Measurements from ENCODE around the gene CDR2L.
A peak's percentile ranks its signal among the peaks of the same experiment; 100 is the strongest.
"Not testable (repeated sequence)": the region's sequence is repeated elsewhere in the genome, so short reads cannot be mapped to it uniquely, and the experiment has no call there.

The CDR2L gene

DNA sequence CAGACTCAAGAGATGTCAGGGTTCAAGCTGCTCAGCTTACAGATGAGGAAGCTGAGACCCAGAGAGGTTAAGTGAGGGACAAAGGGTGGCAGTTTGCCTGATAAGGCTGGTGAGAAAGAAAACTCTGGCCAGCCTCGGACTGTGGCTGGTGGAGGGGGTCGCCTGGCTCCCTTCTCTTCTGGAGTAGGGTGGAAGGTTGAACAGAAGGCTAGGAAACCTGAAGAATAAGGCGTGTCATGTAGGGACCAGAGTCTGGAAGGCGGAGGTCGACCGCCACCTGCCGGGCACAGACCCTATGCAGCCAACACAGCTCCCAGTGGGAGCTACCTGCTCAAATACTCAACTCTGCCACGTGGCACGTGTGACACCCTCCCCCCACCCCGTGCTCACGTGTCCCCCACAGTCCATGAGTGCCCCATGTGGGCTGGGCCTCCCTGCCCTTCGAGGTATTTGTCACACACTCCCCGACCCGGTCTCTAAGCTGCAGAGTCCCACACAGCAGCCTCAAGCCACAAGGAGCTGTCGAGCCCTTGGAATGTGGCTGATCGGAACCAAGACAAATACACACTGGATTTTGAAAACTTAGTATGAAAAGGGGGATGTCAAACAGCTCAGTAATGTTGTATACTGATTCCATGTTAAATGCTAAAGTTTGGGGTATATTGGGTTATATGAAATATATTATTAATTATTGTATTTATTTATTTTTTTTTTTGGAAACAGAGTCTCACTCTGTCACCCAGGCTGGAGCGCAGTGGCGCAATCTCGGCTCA, 26.7 kb upstream of the CDR2L start:
- DNase-seq: no peak

DNA sequence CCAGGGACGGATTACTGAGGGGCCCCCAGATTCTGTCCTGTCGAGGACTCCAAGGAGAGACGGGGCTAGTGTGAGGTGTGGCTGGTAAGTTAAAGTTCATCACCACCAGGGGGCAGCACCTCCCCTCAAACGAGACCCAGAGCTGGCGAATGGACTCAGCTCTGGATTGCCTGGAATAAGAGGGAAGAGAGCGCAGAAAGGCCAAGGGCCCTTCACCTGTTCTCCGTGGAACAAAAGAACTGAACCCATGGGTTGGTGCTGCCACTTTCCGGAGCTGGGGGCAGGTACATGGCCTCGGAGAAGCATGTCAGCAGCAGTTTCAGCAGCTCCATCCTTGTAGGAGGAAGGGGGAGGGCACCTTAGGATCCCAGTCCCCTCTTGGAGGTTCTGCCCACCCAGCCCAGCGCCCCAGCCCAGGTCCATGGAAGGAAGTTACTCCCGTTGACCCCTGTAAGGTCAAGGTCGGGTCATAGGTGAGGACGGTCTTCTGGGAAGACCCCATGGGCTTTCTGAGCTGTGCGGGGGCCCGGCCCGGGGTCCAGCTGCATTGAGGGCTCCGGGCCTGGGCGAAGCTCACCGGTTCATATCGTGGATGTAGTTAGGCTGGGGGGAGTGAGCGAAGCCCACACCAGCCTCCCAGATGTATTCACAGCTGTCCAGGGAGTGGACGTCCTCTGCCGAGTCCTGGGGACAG, 25.6 kb upstream of the CDR2L start:
- DNase-seq: peak; percentile 90

DNA sequence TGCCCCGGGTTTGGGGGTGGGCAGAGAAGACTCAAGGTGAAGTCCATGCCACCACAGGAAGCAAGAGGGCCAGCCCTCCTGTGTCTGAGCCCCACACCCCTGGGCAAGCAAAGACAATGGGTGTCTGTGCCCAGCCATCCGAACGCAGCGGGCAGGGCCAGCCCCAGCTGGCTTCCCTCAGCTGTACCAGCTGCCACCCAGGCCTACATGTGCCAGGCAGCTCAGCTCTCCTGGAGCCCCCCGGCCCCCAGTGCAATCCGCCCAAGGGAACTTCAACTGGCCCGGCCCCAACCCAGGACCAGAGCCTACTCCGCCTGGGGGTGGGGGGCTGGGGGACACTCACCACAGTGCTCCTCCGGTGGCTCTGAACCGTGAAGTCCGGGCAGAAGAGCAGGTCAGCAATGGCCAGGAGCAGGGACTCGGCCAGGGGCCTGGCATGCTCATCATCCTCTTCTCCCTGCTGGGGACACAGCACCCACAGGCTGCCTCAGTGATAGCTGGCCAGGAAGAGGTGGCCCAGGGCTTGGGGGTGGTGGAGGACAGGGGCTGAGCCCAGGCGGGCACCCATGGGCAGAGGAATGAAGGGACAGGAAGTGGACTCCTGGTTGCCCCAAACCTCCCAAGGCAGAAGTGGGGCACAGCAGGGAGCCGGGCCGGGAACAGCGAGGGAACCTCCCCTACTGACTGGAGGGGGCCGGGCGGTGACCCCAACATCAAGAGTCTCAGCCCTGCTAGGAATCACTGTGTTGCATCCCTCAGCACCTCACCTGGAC, 24.6 kb upstream of the CDR2L start:
- no peak for DNase-seq

DNA sequence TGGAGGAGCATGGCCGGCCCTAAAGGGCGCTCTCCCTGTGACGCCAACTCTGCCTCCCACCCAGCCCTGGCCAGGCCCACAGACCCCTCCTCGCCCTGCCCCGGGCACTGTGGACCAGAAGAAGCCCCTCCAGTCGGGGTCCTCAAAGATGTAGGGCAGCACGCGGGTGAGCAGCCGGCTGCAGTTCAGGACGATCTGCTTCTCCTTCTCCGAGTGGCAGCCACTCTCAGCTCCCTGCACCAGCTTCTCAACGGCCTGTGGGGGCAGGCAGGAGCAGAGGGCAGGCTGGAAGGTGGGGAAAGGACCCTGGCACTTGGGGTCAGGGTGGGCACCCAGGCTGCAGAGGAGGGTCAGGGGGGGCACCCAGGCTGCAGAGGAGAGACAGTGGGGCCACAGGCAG, 23.8 kb upstream of the CDR2L start:
- no peak for DNase-seq

DNA sequence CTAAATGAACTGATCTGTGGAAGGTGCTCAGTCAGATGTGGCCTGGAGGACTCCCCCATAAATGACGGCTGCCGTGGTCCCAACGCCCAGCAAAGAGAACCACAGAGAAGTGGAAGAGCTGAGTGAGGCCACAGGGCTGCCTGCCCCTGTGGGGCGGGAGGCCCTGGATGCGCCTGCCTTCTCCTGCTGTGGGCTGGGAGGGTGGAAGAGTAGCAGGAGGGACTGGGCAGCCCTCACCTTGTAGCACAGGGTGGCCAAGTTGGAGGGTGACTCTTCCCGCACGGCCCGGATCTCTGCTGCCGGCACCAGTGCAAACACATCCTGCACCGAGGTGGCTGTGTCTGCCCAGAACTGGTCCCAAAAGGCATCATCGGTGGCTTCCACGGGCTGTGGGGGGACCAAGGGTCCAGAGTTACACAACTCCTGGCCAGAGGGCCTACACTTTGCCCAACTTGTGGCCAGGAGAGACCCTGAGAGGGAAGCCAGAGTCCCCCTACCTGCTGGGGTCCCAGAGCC, 23.1 kb upstream of the CDR2L start:
- DNase-seq: no peak

DNA sequence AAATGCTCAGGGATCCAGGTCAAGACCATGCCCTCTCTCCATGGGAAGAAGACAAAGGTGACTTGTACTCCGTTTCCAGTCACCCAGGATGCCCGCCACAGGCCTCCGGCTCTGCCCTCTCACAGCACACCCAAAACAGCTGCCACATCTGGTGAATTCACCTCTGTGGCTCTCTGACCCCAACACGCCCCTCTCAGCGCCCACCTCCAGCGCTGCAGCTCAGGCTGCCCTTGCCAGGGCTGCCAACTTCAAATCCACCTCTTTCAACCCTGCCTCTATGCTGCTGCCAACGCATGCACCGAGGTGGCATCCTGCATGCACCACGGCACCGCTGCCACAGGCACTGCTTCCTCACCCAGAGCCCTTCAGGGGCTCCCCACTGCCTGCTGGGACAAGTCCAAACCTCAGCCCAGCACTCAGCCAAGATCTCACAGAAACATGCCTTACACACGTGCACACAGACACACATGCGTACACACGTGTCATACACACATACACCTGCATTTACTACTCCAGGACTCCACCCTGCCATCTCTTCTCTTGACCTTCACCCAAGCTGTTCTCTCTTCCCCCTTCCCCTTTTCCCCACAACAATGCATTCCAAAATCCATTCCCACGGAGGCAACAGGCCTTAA, 22.3 kb upstream of the CDR2L start:
- no peak for DNase-seq

DNA sequence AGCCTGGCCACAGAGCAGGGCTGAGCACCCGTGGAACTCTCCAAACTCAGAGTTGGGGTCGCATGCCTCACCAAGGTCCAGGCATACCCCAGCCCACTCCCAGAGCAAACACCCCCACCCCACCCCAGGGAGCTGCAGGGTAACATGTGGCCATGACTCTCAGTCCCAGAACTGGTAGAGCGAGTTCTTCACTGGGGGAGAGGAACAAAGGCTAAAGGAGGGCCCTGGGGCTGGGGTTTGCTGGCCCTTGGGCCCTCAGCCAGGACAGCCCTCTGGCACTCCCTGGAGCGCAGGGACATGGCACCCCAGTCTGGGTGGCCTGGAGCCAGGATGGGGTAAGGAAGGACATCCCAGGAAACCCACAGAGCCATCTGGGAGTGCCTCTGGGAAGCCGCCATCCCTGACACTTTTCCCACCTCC, 19.1 kb upstream of the CDR2L start:
- no peak for DNase-seq

DNA sequence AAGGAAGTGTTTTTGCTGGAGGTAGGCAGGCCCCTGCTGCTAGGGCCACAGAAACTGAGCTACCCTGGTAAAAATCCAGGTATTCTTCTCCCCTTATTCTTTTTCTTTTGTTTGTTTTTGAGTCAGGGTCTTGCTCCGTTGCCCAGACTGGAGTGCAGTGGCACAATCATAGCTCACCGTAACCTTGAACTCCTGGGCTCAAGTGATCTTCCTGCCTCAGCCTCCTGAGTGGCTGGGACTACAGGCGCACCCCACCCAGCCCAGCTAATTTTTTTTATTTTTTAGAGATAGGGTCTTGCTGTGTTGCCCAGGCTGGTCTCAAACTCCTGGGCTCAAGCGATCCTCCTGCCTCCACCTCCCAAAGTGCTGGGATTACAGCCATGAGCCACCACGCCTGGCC, 17.9 kb upstream of the CDR2L start:
- not testable (repeated sequence) for DNase-seq

DNA sequence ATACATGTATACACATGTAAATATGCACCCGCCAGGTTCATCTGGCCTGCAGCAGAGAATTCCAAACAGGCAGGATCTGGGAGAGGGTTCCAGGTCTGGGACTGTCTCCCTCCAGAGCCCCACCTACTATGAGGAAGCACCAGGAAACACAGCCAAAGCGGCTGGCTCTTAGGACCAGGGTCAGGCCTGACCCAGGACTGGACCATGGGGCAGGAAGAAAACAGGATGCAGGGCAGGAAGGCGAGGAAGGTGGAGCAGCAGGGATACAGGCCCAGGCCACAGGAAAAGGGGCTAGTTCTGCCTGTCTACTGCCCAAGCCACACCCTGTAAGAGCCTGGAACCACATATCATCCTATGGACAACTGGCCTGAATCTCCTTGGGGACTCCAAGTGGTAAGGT, 17.0 kb upstream of the CDR2L start:
- no peak for DNase-seq

DNA sequence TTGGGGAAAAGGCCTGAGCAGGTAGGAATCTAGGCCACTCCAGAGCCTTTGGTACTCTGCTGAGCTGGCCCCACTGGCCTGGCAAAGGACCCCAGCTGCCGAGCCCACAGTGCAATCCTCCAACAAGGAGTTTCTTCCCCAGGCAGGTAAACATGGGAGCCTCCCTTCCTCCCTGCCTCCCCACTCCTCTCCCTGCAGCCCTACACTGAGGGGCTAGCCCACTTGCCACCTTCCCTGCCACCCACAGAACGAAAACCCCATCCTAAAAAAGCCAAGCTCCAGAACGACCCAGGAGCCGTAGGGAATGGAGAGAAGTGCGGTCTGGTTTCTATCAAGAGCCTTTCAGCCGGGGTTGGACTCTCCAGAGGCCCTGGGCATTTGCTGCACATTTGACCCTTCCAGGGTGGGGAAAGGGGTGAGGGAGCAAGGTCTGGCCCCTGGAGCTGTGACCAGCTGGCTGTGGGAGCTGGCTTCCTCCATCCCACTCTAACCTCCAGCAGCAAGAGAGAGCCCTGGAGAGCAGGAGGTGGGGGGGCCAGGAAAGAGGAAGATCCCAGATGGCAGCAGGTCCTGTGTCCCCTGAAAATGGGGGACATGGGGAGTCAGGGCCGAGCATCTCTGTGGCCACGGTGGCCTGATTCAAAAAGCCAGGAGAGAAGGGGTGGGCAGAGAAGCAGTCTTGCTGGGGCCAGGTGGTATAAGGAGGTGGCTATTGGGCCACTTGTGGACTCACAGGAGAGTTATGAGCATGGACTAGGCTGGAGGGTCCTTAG, 16.2 kb upstream of the CDR2L start:
- no peak for DNase-seq

DNA sequence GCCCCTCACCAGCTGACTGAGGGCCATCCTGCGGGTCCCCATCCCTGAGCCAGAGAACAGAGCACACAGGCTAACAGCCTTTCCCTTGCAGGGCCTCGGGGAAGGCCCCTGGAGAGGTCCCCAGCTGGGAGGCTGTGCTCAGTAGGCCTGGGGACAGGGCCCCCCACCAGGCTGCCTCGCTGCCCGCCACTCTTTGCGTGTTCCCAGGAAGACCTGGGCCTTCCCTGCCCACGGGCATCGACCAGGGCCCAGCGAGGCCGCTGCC, 15.7 kb upstream of the CDR2L start:
- DNase-seq: no peak

DNA sequence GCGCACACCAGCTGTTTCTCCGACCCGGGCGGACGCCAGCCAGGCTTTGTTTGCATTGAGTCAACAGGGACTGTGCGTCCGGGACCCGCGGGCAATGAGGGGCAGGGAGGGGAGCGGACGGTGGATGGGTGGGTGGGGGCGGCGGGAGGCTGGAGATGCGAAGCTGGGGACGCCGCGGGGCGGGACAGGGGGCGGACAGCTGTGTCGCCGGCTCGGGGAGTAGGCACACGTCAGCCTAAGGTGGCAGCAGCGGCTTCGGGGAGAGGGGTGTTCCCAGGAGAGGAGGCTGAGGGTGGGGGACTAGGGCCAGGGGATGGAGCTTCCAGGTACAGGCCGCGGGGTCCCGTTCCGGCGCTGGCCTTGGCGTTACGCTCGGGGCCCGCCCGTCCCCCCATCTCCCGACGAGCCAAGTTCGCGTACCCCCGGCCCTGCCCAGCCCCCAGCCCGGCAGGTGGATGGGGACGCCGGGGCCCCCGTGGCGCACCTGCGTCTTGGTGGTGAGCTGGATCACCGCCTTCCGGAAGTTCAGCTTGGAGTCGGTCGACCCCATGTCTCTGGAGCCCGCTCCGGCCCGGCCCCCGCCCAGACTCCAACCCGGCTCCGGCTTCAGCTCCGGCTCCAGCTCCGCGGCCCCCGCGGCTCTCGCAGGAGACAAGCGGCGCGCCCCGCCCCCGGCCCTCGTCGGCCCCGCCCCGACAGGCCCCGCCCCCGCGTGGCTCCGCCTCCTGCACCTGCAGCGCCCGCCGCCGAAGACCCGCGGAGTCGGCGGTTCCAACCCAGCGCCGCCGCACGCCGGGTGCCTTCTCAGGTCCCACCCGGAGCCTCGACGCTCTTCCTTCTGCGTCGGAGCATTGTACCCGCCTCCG, 15.1 kb upstream of the CDR2L start, which contains the start of gene HID1:
Gene HID1 (minus strand): TSS at position 653 of the 866 bp plus-strand sequence. CDS start 103 bp downstream, at position 550.
- DNase-seq: peak; percentile 93

DNA sequence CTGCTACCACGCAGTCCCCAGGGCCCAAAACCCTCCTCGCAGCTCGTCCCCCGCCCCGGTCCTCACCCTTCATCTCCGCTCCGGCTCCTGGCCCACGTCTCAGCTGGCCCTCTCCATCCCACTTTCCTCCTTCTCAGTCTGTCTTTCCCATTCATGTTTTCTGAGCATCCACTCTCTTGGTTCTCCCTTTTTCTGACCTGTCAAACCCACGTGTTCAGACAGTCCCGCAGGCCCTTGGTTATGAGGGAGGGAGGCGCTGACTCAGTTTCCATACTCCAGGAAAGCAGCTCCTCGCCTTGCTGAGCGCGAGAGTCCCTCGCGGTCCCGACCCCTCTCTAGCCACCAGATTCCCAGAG, 14.5 kb upstream of the CDR2L start:
- no peak for DNase-seq

DNA sequence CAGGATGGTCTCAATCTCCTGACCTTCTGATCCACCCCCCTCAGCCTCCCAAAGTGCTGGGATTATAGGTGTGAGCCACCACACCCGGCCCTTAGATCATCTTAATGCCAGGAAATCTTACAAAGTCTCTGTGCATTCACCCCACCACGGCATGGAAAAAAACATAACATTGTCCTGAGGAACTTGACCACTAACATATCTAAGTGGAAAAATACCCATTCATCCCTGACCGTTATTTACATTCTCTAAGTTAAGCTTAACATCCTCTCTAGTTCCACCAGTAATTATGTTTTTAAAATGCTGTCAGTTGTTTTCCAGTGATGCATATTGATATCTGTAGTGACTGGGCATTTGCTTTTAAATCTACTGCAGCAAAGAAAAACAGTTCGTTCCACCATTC, 11.5 kb upstream of the CDR2L start:
- no peak for DNase-seq

DNA sequence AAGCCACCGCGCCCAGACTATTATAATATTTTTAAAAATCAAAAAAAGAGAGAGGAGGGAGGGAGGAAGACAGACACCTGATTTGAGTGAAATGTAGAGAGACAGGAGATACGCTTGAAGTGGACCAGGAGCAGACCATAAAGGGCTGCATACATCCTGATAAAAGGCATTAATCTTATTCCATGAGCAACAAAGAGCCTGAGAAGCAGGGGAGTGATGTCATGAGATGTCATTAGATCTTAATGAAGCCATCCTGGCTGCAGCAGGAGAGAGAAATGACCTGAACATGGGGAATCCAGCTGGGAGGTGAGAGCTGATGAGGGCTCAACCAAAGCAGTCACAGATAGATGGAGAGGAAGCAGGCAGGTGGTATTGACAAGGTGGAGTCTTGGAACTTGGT, 9.6 kb upstream of the CDR2L start:
- DNase-seq: no peak

DNA sequence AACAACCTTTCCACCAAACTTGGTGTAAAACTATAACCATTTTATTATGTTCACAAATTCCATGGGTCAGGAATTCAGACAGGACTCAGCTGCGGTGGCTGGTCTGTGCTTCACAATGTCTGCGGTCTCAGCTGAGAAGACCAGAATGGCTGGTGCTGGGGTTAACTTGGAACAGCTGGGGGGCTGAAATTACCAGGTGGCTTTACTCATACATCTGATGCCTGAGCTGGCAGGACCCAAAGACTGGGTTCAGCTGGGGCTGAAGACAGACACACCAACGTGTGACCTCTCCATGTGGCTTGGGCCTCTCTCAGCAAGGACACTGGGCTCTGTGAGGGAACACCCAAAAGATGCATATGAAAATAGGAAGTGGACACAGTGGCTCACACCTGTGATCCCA, 9.2 kb upstream of the CDR2L start:
- DNase-seq: no peak

DNA sequence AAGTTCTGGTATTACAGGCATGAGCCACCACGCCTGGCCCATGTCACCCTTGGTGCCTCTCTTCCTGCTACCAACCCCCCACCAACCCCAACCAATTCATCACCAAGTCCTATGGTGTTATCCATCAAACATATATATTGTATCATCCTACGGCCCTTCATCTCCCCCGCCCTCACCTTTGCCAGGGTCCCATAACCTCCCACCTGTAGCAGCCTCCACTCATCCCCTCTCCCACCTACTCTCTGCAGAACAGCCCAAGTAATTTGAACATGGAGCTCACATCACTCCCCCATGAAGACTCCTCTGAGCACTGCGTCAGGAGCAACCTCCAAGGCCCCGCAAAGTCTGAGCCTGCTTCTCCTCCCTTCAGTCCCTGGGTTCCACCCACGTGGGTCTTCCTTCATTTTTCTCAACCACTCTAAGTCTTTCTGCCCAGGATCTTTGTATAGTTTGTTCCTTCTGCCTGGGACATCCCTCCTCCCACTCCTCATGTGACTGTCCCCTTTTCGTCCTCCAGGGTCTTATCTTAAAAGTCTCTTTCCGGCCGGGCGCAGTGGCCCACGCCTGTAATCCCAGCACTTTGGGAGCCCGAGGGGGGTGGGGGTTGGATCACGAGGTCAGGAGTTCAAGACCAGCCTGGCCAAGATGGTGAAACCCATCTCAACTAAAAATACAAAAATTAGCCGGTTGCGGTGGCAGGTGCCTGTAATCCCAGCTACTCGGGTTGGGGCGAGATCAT, 7.9 kb upstream of the CDR2L start:
- DNase-seq: no peak

DNA sequence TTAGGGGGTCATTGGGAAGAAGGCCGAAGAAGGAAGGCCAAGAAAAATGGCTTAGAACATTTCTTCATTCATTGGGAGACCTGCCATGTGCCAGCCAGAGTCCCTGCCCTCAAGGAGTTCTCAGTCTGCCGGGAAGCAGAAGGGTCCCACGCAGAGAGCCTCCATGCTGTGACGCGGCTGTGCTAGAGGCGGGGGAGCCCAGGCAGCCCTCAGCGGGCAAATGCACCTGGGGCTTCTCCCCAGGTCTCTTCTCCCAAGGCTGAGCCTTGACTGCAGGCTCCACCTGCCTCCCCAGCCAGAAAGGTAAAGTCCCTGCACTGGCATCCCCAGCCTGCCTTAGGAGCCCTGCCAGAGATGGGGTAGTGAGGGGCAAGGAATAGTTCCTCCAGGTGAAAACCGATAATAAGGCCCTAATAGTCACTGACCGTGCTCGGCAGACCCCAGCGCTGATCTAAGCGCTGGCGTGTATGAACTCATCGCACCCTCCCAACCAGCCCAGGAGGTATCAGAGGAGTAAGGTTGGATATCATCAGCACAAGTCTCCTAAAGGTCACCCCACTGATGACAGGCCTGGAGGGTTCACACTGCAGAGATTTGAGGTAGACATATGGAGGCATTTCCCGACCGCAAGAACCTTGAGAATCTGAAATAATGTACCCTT, 6.0 kb upstream of the CDR2L start:
- DNase-seq: no peak

DNA sequence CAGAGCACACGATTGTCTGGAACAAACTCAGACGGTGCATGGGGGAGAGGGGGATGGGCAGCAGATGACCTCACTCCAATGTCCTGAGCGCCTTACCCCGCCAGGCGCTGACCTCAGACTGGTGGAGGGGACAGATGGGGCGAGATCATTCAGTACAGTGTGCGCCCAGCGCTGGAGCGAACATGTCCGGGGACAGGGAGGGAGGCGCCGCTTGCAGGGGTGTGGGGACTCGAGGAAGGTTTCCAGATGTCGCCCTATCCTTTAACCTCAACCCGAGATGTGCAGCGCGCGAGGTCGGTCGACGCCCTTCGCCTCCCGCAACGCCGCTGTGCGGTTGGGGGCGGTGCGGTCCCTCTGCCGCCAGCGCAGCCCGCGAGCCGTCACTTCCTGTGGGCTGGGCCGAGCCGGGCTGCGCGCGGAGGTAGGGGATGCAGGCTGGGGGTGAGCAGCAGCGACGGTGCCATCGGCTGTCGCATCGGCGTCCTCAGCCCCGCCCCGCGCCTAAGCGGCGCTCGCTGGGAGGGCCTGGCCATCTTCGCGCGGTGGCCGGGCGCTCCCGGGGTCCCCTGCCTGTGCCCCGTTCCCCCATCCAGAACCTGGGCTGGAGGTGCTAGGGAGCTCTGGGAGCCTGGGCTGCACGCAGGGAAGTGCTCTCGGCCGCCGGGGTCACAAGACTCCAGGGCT, 5.3 kb upstream of the CDR2L start:
- DNase-seq: peak; percentile 91

Measured in NCI-H69 (cell line).